Activated T-helper 1 cell treated with anti-CD3 and anti-CD28 coated beads, Interleukin-2, amount 50 U/mL, for 16 hours (primary cell): Measurements from ENCODE around the gene LITAFD.
"Not testable (repeated sequence)": the region's sequence is repeated elsewhere in the genome, so short reads cannot be mapped to it uniquely, and the experiment has no call there.

Source experiments
- DNase-seq, 2 donors: peaks; one replicate each; pipeline ENCODE4 v3.0.0-alpha.2; 2020; ENCODE audit warnings: low read depth in 1 of 2, low spot score in 1 of 2

The LITAFD gene

GRCh38 chr16:8893976-8894690 lies 12.0 kb downstream of the LITAFD start:
- no peak for DNase-seq

- no peak for DNase-seq
Observed at GRCh38 chr16:8894736-8895334, 12.7 kb downstream of the LITAFD start.

GRCh38 chr16:8898660-8899318 lies 16.6 kb downstream of the LITAFD start:
- DNase-seq = no peak

- DNase-seq = no peak
Observed at GRCh38 chr16:8899709-8900317, 17.7 kb downstream of the LITAFD start.

GRCh38 chr16:8900343-8900742 lies 18.2 kb downstream of the LITAFD start:
- no peak for DNase-seq

- DNase-seq = no peak
Observed at GRCh38 chr16:8901320-8901861, 19.2 kb downstream of the LITAFD start.

- no peak for DNase-seq
Observed at GRCh38 chr16:8903004-8903403, 20.9 kb downstream of the LITAFD start.

- no peak for DNase-seq
Observed at GRCh38 chr16:8904018-8904430, 21.9 kb downstream of the LITAFD start.

GRCh38 chr16:8905168-8905762 lies 23.1 kb downstream of the LITAFD start:
- DNase-seq = no peak

GRCh38 chr16:8905795-8906591 lies 23.8 kb downstream of the LITAFD start:
- no peak for DNase-seq

GRCh38 chr16:8907096-8907495 lies 24.9 kb downstream of the LITAFD start:
- DNase-seq = no peak

GRCh38 chr16:8908810-8909468 lies 26.8 kb downstream of the LITAFD start:
- no peak for DNase-seq

- no peak for DNase-seq
Observed at GRCh38 chr16:8910811-8911210, 28.7 kb downstream of the LITAFD start.

GRCh38 chr16:8912793-8913192 lies 30.6 kb downstream of the LITAFD start:
- no peak for DNase-seq

GRCh38 chr16:8914098-8914497 lies 31.9 kb downstream of the LITAFD start:
- no peak for DNase-seq

- no peak for DNase-seq
Observed at GRCh38 chr16:8915722-8916301, 33.7 kb downstream of the LITAFD start.

GRCh38 chr16:8916541-8917225 lies 34.5 kb downstream of the LITAFD start:
- no peak for DNase-seq

GRCh38 chr16:8917336-8917735 lies 35.2 kb downstream of the LITAFD start:
- DNase-seq = not testable (repeated sequence)
